GM12878 (cell line): ENCODE measurements around the gene GBX1.

Experiments
- BACH1 ChIP-seq: fragments of 450-650 bp; IDR thresholded peaks from 2 replicates; pipeline ENCODE4 v1.6.1; 2017; ENCODE audit warnings: mild to moderate bottlenecking, borderline replicate concordance
- BRCA1 ChIP-seq: IDR thresholded peaks from 2 replicates; pipeline ENCODE4 v1.6.1; 2011; ENCODE audit warnings: low read depth, low read length, improper control_type of control experiment
- CTCF ChIP-seq, 3 experiments: IDR thresholded peaks in 2 of 3; conservative IDR thresholded peaks in 1 of 3; 2 replicates each; pipeline ENCODE4 v1.5.1; 2011; ENCODE audit warnings: low read depth in 3 of 3, low read length in 3 of 3, mild to moderate bottlenecking in 3 of 3, control low read depth in 2 of 3, moderate library complexity in 2 of 3, inconsistent platforms in 1 of 3, mixed read lengths in 1 of 3; ENCODE audit not compliant: control insufficient read depth in 2 of 3, insufficient read depth in 1 of 3; ENCODE audit errors: extremely low read depth in 1 of 3
- EZH2 ChIP-seq: IDR thresholded peaks from 2 replicates; pipeline ENCODE4 v1.6.1; 2012; ENCODE audit warnings: low read depth, mild to moderate bottlenecking, control low read depth, inconsistent platforms, low read length, borderline replicate concordance; ENCODE audit not compliant: control insufficient read depth
- MTA3 ChIP-seq: IDR thresholded peaks from 2 replicates; pipeline ENCODE4 v1.6.1; 2012; ENCODE audit warnings: low read length, inconsistent platforms, borderline replicate concordance
- POLR2AphosphoS5 ChIP-seq: IDR thresholded peaks from 2 replicates; pipeline ENCODE4 v1.6.1; 2011; ENCODE audit warnings: mild to moderate bottlenecking, low read length, inconsistent platforms
- RAD21 ChIP-seq: IDR thresholded peaks from 2 replicates; pipeline ENCODE4 v1.6.1; 2011; ENCODE audit warnings: mild to moderate bottlenecking, low read depth, low read length, moderate library complexity; ENCODE audit not compliant: insufficient read depth
- RFX5 ChIP-seq: IDR thresholded peaks from 2 replicates; pipeline ENCODE4 v1.6.1; 2011; ENCODE audit warnings: low read depth, low read length, improper control_type of control experiment
- SMC3 ChIP-seq: IDR thresholded peaks from 2 replicates; pipeline ENCODE4 v1.6.1; 2011; ENCODE audit warnings: low read length, improper control_type of control experiment, borderline replicate concordance
- SP1 ChIP-seq: IDR thresholded peaks from one replicate; pipeline ENCODE4 v1.6.1; 2011; ENCODE audit warnings: low read depth, low read length
- YY1 ChIP-seq: IDR thresholded peaks from 2 replicates; pipeline ENCODE4 v1.6.1; 2011; ENCODE audit warnings: low read depth, mild to moderate bottlenecking, low read length
- TF ChIP-seq, protein P1 (sequence below): fragments of 450-650 bp; IDR thresholded peaks from 2 replicates; pipeline ENCODE4 v1.6.1; 2017; ENCODE audit warnings: antibody characterized with exemption, mild to moderate bottlenecking, moderate library complexity

DNA sequence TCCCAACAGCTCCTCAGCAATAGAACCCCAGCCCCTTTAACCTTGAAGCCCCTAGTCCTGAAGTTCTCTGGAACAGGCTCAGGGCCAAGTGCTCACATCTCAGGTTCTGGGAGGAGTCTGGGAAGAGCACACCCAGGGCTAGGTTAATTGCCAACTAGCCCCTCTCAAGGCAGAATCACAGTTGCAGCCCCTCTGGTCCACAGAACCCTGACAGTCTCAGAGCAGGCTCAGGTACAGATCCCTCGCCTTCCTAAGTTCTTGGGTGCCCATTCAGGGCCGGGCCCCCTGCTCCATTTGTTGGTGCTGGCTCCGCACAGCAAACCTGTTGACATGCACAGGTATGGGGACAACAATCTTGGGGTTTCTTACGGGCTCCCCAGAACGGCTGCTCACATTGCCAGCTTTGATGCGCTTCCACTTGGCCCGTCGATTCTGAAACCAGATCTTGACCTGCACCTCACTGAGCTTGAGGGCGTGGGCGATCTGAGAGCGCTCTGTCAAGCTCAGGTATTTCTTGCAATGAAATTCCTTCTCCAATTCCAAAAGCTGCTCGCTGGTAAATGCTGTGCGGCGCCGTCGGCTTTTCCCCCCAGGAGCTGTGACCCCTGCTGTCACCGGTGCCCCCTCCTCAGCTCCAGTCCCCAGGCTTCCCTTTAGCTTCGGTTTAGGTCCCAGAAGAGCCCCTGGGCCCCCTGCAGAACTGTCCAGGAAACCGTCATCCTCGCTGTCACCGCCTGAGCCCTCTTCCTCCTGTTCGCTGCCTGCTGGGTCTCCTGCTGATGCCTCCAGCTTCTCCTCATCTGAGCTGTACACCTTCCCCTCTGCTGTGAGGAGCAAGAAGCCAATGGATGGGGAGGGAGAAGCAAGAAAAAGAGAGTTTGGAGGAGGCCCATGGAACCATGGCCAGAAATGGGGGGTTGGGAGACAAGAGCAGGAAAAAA lies 18.9 kb downstream of the GBX1 start:
- TF ChIP-seq YY1: no peak
- no peak for TF ChIP-seq RAD21
- no peak for TF ChIP-seq CTCF (IDR thresholded peaks at IDR 0.05 in 2 of 3, conservative IDR thresholded peaks at IDR 0.05 in 1 of 3; ENCODE audit: control insufficient read depth in 2 of 3, extremely low read depth in 1 of 3, insufficient read depth in 1 of 3, low read depth in 3 of 3, low read length in 3 of 3)
- TF ChIP-seq EZH2: no peak
- no peak for TF ChIP-seq BRCA1
- TF ChIP-seq BACH1: no peak
- no peak for TF ChIP-seq SP1
- TF ChIP-seq MTA3: no peak
- TF ChIP-seq, protein P1, sequence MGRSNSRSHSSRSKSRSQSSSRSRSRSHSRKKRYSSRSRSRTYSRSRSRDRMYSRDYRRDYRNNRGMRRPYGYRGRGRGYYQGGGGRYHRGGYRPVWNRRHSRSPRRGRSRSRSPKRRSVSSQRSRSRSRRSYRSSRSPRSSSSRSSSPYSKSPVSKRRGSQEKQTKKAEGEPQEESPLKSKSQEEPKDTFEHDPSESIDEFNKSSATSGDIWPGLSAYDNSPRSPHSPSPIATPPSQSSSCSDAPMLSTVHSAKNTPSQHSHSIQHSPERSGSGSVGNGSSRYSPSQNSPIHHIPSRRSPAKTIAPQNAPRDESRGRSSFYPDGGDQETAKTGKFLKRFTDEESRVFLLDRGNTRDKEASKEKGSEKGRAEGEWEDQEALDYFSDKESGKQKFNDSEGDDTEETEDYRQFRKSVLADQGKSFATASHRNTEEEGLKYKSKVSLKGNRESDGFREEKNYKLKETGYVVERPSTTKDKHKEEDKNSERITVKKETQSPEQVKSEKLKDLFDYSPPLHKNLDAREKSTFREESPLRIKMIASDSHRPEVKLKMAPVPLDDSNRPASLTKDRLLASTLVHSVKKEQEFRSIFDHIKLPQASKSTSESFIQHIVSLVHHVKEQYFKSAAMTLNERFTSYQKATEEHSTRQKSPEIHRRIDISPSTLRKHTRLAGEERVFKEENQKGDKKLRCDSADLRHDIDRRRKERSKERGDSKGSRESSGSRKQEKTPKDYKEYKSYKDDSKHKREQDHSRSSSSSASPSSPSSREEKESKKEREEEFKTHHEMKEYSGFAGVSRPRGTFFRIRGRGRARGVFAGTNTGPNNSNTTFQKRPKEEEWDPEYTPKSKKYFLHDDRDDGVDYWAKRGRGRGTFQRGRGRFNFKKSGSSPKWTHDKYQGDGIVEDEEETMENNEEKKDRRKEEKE: no peak
- TF ChIP-seq POLR2AphosphoS5: no peak
- no peak for TF ChIP-seq SMC3
- no peak for TF ChIP-seq RFX5
